ENCODE results near the gene DIP2B.
"Not testable (repeated sequence)": the region's sequence is repeated elsewhere in the genome, so short reads cannot be mapped to it uniquely, and the experiment has no call there.

DIP2B gene

GRCh38 chr12:50549885-50550284 lies 45.1 kb downstream of the DIP2B start:
- DNase-seq (ENCODE audit: low read depth, low spot score): no peak

GRCh38 chr12:50550530-50551223 lies 45.9 kb downstream of the DIP2B start:
- no peak for DNase-seq (ENCODE audit: low read depth, low spot score)

GRCh38 chr12:50551866-50552265 lies 47.1 kb downstream of the DIP2B start:
- DNase-seq (ENCODE audit: low read depth, low spot score): no peak

GRCh38 chr12:50554651-50555050 lies 49.9 kb downstream of the DIP2B start:
- no peak for DNase-seq (ENCODE audit: low read depth, low spot score)

GRCh38 chr12:50555471-50555885 lies 50.7 kb downstream of the DIP2B start:
- DNase-seq (ENCODE audit: low read depth, low spot score): no peak

GRCh38 chr12:50556273-50556672 lies 51.5 kb downstream of the DIP2B start:
- DNase-seq (ENCODE audit: low read depth, low spot score): no peak

- not testable (repeated sequence) for DNase-seq (ENCODE audit: low read depth, low spot score)
These were observed 52.0 kb downstream of the DIP2B start for GRCh38 chr12:50556796-50557195.

GRCh38 chr12:50557421-50557820 lies 52.6 kb downstream of the DIP2B start:
- no peak for DNase-seq (ENCODE audit: low read depth, low spot score)

- DNase-seq (ENCODE audit: low read depth, low spot score): no peak
These were observed 54.2 kb downstream of the DIP2B start for GRCh38 chr12:50558970-50559369.

GRCh38 chr12:50562520-50563433 lies 58.0 kb downstream of the DIP2B start:
- no peak for DNase-seq (ENCODE audit: low read depth, low spot score)

GRCh38 chr12:50563434-50563787 lies 58.6 kb downstream of the DIP2B start:
- DNase-seq (ENCODE audit: low read depth, low spot score): no peak

- no peak for DNase-seq (ENCODE audit: low read depth, low spot score)
These were observed 59.6 kb downstream of the DIP2B start for GRCh38 chr12:50564237-50564947.

- DNase-seq (ENCODE audit: low read depth, low spot score): no peak
These were observed 60.1 kb downstream of the DIP2B start for GRCh38 chr12:50564948-50565297.

GRCh38 chr12:50566066-50566465 lies 61.3 kb downstream of the DIP2B start:
- no peak for DNase-seq (ENCODE audit: low read depth, low spot score)

GRCh38 chr12:50567926-50568325 lies 63.1 kb downstream of the DIP2B start:
- DNase-seq (ENCODE audit: low read depth, low spot score): no peak

GRCh38 chr12:50568338-50569091 lies 63.7 kb downstream of the DIP2B start:
- DNase-seq (ENCODE audit: low read depth, low spot score): no peak

GRCh38 chr12:50569321-50569720 lies 64.5 kb downstream of the DIP2B start:
- no peak for DNase-seq (ENCODE audit: low read depth, low spot score)

- DNase-seq (ENCODE audit: low read depth, low spot score): no peak
These were observed 65.1 kb downstream of the DIP2B start for GRCh38 chr12:50569876-50570275.

GRCh38 chr12:50571786-50572185 lies 67.0 kb downstream of the DIP2B start:
- DNase-seq (ENCODE audit: low read depth, low spot score): no peak

GRCh38 chr12:50572287-50572686 lies 67.5 kb downstream of the DIP2B start:
- DNase-seq (ENCODE audit: low read depth, low spot score): no peak

- DNase-seq (ENCODE audit: low read depth, low spot score): no peak
These were observed 68.0 kb downstream of the DIP2B start for GRCh38 chr12:50572760-50573159.

GRCh38 chr12:50573271-50573670 lies 68.5 kb downstream of the DIP2B start:
- no peak for DNase-seq (ENCODE audit: low read depth, low spot score)

All from activated CD4-positive, CD25-positive, alpha-beta regulatory T cell treated with anti-CD3 and anti-CD28 coated beads, Interleukin-2, amount 50 U/mL, for 16 hours (primary cell).